ENCODE results near the gene DCLK1.
A peak's percentile ranks its signal among the peaks of the same experiment; 100 is the strongest.

The DCLK1 gene

GRCh38 chr13:35909091-35909490, 222.1 kb downstream of the DCLK1 start:
- DNase-seq (ENCODE audit: low spot score): no peak
- no peak for FAIRE-seq

- FAIRE-seq (no peak), DNase-seq (ENCODE audit: low spot score) (no peak)
Measured at GRCh38 chr13:35908226-35908625, 223.0 kb downstream of the DCLK1 start.

GRCh38 chr13:35906636-35907035, 224.5 kb downstream of the DCLK1 start:
- DNase-seq (ENCODE audit: low spot score) (no peak), FAIRE-seq (no peak)

- DNase-seq (ENCODE audit: low spot score): no peak
- no peak for FAIRE-seq
Measured at GRCh38 chr13:35903075-35903474, 228.1 kb downstream of the DCLK1 start.

- no peak for FAIRE-seq
- DNase-seq (ENCODE audit: low spot score): no peak
Measured at GRCh38 chr13:35898041-35898440, 233.1 kb downstream of the DCLK1 start.

GRCh38 chr13:35894636-35895035, 236.5 kb downstream of the DCLK1 start:
- no peak for DNase-seq (ENCODE audit: low spot score)
- FAIRE-seq: no peak

GRCh38 chr13:35892837-35893814, 238.1 kb downstream of the DCLK1 start:
- peak; percentile 10 for FAIRE-seq
- no peak for DNase-seq (ENCODE audit: low spot score)

- DNase-seq (ENCODE audit: low spot score): peak; percentile 63
- FAIRE-seq: peak; percentile 90
Measured at GRCh38 chr13:35891507-35892441, 239.4 kb downstream of the DCLK1 start.

- FAIRE-seq (no peak), DNase-seq (ENCODE audit: low spot score) (no peak)
Measured at GRCh38 chr13:35889560-35889959, 241.6 kb downstream of the DCLK1 start.

- FAIRE-seq: no peak
- DNase-seq (ENCODE audit: low spot score): no peak
Measured at GRCh38 chr13:35888981-35889380, 242.2 kb downstream of the DCLK1 start.

- no peak for DNase-seq (ENCODE audit: low spot score)
- no peak for FAIRE-seq
Measured at GRCh38 chr13:35888457-35888883, 242.7 kb downstream of the DCLK1 start.

GRCh38 chr13:35887115-35887666, 244.0 kb downstream of the DCLK1 start:
- no peak for DNase-seq (ENCODE audit: low spot score)
- FAIRE-seq: no peak

GRCh38 chr13:35886332-35887114, 244.7 kb downstream of the DCLK1 start:
- DNase-seq (ENCODE audit: low spot score) (no peak), FAIRE-seq (no peak)

GRCh38 chr13:35884211-35884760, 246.9 kb downstream of the DCLK1 start:
- FAIRE-seq: no peak
- no peak for DNase-seq (ENCODE audit: low spot score)

GRCh38 chr13:35882722-35883497, 248.3 kb downstream of the DCLK1 start:
- FAIRE-seq (no peak), DNase-seq (ENCODE audit: low spot score) (no peak)

GRCh38 chr13:35881360-35881759, 249.8 kb downstream of the DCLK1 start:
- no peak for DNase-seq (ENCODE audit: low spot score)
- no peak for FAIRE-seq

- DNase-seq (ENCODE audit: low spot score) (no peak), FAIRE-seq (no peak)
Measured at GRCh38 chr13:35879111-35879510, 252.1 kb downstream of the DCLK1 start.

- FAIRE-seq: no peak
Measured at GRCh38 chr13:35876601-35877000, 254.6 kb downstream of the DCLK1 start.

GRCh38 chr13:35874704-35875103, 256.5 kb downstream of the DCLK1 start:
- DNase-seq (ENCODE audit: low spot score) (no peak), FAIRE-seq (no peak)

More at GRCh38 chr13:35876601-35877000, 254.6 kb downstream of the DCLK1 start:
- no peak for DNase-seq (ENCODE audit: low spot score)

GRCh38 chr13:35872369-35872768, 258.8 kb downstream of the DCLK1 start:
- FAIRE-seq: no peak
- DNase-seq (ENCODE audit: low spot score): no peak

All from RCC 7860 (cell line).